NCI-H146 (cell line): Measurements from ENCODE around the gene AKAP1.

Experiments used
- DNase-seq: peaks from one replicate; lab custom pipeline; 2025; lab: John Stamatoyannopoulos, UW

AKAP1 gene

DNA sequence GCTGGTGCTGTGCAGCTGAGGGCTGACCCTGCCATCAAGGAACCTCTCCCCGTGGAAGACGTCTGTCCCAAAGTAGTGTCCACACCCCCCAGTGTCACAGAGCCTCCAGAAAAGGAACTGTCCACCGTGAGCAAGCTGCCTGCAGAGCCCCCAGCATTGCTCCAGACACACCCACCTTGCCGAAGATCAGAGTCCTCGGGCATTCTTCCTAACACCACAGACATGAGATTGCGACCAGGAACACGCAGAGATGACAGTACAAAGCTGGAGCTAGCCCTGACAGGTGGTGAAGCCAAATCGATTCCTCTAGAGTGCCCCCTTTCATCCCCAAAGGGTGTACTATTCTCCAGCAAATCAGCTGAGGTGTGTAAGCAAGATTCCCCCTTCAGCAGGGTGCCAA is 20.5 kb downstream of the AKAP1 start:
- DNase-seq: no peak

DNA sequence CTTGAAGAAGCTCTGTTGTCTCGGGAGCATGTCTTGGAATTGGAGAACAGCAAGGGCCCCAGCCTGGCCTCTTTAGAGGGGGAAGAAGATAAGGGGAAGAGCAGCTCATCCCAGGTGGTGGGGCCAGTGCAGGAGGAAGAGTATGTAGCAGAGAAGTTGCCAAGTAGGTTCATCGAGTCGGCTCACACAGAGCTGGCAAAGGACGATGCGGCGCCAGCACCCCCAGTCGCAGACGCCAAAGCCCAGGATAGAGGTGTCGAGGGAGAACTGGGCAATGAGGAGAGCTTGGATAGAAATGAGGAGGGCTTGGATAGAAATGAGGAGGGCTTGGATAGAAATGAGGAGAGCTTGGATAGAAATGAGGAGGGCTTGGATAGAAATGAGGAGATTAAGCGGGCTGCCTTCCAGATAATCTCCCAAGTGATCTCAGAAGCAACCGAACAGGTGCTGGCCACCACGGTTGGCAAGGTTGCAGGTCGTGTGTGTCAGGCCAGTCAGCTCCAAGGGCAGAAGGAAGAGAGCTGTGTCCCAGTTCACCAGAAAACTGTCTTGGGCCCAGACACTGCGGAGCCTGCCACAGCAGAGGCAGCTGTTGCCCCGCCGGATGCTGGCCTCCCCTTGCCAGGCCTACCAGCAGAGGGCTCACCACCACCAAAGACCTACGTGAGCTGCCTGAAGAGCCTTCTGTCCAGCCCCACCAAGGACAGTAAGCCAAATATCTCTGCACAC is 21.2 kb downstream of the AKAP1 start:
- peak; percentile 13 for DNase-seq

- no peak for DNase-seq
These were observed 21.9 kb downstream of the AKAP1 start for GRCh38 chr17:57106836-57107497.

DNA sequence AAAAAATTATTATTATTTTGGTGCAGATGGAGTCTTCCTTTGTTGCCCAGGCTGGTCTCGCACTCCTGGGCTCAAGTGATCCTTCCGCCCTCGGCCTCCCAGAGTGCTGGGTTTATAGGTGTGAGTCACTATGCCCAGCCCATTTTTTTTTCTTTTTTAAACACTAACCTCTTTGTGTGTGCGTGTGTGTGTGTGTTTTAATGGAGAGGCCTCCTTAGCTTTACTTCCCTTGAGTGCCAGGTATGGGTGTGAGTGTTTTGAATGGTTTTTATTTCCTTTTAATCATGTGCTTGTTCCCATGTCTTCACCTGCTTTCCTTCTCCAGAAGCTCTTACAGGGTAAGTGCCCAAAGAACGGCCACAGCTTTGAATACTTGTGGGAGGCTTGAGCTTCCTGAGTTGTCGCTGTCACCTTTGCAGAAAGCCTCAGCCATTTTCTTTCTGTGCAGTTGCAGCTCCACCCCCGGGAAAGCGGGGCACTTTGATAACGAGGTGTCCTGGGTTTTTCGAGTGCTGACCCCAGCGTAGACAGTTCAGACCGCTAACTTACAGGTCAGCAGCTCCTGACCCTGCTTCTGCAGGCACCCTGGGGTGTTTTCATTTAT is 22.6 kb downstream of the AKAP1 start:
- DNase-seq: no peak

DNA sequence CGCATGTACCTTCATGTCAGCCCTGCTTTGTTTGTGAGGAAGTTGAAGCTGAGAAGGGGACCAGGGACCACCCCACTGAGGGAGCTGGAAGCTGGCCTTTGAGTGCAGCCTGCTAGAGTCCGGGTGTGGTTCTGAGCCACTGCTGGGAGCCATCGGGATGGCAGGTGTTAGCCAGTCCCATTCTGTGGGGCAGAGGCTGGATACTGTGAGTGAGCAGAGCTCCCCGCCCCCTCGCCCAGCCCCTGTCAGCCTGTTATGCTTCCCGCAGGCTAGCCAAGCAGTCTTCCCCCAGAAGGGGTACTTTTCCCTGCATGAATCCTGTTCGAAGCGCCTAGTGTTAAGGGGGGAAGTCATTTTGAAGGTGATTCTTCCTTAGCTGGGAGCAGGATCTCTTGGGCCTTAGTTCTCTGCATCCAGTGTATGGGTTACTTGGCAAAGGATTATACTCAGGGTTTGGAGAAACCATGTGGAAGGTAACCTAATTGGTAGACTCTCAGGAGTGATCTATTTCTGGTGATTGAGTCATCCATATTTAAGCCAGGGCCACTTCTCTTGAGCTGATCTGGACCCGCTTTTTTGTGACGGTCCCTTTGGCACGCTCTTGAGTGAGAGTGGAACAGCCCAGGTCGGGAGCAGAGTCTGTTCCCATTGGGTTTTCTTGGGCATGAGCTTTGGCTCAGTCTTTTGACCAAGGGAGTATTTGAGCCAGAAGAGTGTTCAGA is 23.8 kb downstream of the AKAP1 start:
- DNase-seq: no peak

DNA sequence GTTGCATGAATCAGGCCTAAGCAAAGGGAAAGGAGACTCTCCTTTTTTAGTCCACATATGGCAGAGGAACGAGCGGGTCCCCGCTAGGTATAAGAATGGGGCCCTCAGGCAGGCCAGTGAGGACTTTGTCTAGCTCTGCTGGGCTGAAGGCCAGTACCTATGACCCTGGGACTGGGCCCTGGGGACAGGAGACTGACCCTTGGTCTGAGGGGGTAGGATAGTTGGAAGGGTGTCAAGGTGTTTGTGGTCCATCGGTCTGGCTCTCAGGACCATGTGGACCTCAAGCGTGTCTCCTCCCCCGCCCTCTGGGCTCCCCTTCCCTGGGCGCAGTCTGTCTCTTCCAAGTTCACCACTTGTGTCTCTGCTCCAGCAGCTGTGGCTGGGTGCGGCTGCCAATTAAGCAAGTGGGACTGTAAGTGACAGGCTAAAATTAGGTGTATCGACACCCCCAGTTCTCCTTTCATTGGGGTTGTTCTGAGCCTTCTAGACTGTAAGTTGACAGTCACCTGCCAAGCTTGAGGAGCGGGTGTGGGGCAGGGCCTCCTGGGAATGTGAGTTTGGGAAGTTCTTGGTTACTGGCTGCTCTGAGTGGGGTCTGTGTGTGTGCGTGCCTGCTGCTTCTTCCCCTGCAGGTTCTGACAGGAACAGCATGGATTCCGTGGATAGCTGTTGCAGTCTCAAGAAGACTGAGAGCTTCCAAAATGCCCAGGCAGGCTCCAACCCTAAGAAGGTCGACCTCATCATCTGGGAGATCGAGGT is 24.5 kb downstream of the AKAP1 start:
- no peak for DNase-seq

- DNase-seq: no peak
These were observed 25.1 kb downstream of the AKAP1 start for GRCh38 chr17:57110152-57110542.

DNA sequence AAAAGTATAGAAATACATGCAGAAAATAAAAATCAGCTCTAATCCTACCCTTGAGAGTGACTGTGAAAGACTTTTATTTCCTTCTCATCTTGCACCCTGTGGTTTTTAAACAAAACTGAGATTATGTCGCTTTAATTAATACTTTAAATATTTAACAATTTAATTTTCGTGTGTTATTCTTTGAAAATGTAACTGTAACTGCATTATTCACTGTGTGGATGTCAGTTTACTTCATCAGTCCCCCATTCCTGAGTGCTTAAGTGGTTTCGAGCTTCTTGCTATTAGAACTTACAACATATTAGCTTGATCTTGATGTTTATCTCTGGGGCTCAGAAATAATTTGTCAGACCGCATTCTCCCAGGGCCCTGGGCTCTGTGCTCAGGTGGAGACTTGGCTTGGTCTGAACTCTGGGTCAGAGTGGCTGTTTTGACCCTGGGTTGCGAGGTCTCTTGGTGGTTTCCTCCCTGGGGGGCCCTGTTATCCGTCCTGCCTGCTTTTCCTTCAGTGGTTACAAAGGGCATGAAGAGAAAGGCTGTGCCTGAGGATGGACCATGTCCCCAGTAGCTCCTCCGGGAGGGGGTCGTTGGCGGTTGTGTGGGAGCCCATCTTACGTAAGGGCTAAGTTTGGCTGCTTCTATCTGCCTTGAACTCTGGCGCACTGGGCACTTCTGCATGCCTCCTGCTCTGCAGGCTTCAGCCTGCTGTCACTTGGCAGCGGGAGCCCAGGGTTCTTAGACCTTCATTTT is 25.7 kb downstream of the AKAP1 start:
- no peak for DNase-seq

DNA sequence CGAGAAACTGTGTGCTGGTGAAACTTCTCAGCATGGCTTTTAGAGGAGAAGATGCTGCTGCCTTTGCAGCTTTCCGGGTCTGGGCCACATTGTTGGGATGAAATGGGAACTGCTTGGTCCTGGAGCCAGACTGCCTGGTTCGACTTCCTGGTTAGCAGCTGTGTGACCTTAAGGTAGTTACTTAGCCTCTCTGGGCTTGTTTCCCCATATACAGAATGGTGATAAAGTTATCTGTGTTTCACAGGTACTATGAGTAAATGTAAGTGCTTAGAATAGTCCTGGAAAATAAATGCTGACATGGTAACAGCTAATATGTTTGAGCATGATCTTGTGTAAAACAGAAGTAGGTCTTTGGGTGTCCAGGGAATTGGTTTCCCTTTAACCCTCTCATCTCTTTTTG is 26.3 kb downstream of the AKAP1 start:
- DNase-seq: no peak

GRCh38 chr17:57113011-57113410 is 28.0 kb downstream of the AKAP1 start:
- DNase-seq: no peak

DNA sequence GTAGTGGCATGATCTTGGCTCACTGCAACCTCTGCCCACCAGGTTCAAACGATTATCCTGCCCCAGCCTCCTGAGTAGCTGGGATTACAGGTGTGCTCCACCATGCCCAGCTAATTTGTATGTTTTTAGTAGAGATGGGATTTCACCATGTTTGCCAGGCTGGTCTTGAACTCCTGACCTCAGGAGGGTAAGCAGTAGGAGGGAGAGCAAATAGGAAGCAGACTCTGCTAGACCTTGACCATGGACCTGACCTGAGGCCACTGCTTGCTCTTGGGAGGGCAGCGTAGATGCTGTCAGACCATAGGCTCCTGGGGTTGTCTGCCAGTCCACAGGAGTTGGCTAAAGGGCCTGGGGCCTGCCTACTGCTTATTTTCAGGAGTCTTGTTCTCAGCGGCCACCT is 28.6 kb downstream of the AKAP1 start:
- no peak for DNase-seq

- DNase-seq: peak; percentile 15
These were observed 29.1 kb downstream of the AKAP1 start for GRCh38 chr17:57114085-57114673.

GRCh38 chr17:57115377-57115776 is 30.3 kb downstream of the AKAP1 start:
- no peak for DNase-seq

- no peak for DNase-seq
These were observed 30.9 kb downstream of the AKAP1 start for GRCh38 chr17:57115916-57116315.

DNA sequence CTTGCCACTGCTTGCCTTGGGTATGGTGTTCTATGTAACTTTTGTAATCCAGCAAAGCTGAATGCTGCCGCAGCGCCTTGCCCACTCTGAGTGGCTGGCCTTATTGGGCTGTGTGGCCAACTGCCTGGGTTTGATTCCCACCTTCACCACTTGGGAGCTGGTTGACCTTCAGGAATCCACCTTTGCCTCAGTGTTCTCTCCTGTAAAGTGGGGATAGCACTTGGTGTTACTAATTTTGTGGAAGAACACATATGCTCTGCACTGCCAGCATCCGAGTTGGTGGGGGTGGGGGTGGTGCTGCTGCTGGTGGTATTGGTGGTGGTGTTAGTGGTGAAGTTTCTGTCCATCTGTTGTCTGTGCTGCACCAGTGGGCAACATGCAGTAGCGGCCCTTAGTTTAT is 32.8 kb downstream of the AKAP1 start:
- no peak for DNase-seq

GRCh38 chr17:57120814-57121213 is 35.8 kb downstream of the AKAP1 start:
- DNase-seq: no peak

- peak; percentile 9 for DNase-seq
These were observed 36.4 kb downstream of the AKAP1 start for GRCh38 chr17:57121308-57122042.

DNA sequence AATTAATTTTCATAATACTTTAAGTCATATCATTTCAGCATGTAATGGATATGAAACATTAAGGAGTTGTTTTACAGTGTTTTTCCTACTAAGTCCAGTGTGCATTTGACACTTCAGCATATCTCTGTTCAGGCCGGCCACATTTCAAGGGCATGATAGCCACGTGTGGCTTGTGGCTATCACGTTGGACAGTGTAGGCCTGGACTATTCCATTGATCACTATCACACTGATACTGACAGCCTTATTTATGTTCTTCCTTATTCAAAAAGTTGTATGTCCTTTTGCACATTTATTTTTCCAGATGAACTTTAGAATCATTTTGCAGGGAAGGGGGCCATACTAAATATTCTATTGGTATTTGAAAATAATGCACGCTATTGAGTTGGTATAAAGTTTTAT is 39.0 kb downstream of the AKAP1 start:
- DNase-seq: no peak

DNA sequence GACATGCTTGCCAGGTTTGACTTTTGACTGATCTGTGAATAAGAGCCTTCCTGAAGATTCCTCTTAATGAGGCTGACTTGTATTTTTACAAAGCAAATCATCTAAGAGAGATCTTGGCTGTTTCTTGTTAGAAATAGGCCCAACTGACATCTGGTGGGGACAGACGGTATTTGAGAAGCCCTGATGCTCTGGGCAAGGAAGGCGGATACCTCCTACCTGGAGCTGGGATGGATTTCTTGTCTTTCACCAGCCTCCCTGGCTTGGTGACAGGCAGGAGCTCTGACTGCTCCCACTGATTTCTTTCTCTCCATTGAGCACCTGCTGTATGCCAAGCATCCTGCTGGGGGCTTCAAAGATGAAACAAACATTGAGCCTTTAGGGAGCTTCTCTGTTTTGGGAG is 40.4 kb downstream of the AKAP1 start:
- no peak for DNase-seq

DNA sequence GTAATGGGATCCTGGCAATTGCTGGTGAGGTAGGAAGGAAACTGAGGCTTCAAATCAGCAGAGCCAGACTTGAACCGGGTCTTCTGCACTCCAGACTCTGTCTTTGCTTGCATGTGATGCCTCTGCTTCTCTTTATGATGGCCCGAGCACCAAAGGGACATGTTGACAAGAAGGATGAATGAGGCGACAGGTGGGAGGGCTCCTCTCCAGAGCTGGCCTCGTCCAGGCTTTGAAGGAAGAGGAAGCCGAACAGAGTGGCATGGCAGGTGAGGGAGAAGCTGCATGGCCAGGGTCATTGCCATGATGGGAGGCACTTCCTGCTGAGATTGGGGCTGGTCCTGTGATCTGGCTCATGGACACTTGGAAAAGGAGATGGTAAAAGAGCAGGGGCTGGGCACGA is 40.8 kb downstream of the AKAP1 start:
- no peak for DNase-seq
